HG03039 (cell line): ENCODE results near the gene RHEBL1.
A peak's percentile ranks its signal among the peaks of the same experiment; 100 is the strongest.
"Not testable (repeated sequence)": the region's sequence is repeated elsewhere in the genome, so short reads cannot be mapped to it uniquely, and the experiment has no call there.

ENCODE experiments used
- ATAC-seq: cut with Tn5 transposase; IDR thresholded peaks from one replicate; pipeline ENCODE4 v1.9.1; 2021; ENCODE audit warnings: mild to moderate bottlenecking, moderate library complexity; ENCODE audit not compliant: unreplicated experiment

Gene RHEBL1

GRCh38 chr12:49089821-49090773 is 20.3 kb upstream of the RHEBL1 start:
- no peak for ATAC-seq

- ATAC-seq, result no peak
Observed at GRCh38 chr12:49088932-49089330, 19.2 kb upstream of the RHEBL1 start.

- ATAC-seq, result peak; percentile 69
Observed at GRCh38 chr12:49088150-49088931, 18.6 kb upstream of the RHEBL1 start.

- no peak for ATAC-seq
Observed at GRCh38 chr12:49086116-49086515, 16.3 kb upstream of the RHEBL1 start.

- no peak for ATAC-seq
Observed at GRCh38 chr12:49084438-49084837, 14.7 kb upstream of the RHEBL1 start.

GRCh38 chr12:49079793-49080192 is 10.0 kb upstream of the RHEBL1 start:
- ATAC-seq, result no peak

GRCh38 chr12:49070971-49071370 is 1.2 kb upstream of the RHEBL1 start:
- no peak for ATAC-seq

GRCh38 chr12:49068879-49069506 is 786 bp downstream of the RHEBL1 start:
- no peak for ATAC-seq

GRCh38 chr12:49066120-49066519 is 3.7 kb downstream of the RHEBL1 start:
- ATAC-seq, result no peak

GRCh38 chr12:49064767-49065152 is 5.0 kb downstream of the RHEBL1 start:
- no peak for ATAC-seq

GRCh38 chr12:49061916-49062315 is 7.9 kb downstream of the RHEBL1 start:
- ATAC-seq, result not testable (repeated sequence)

GRCh38 chr12:49061157-49061650 is 8.6 kb downstream of the RHEBL1 start:
- ATAC-seq, result no peak

GRCh38 chr12:49060237-49061156 is 9.3 kb downstream of the RHEBL1 start, which contains the start of gene KMT2D:
Gene KMT2D, minus strand, starts transcription at chr12:49060794. Its CDS starts 5,470 bp downstream, at chr12:49055324.
- no peak for ATAC-seq

- ATAC-seq, result no peak
Observed at GRCh38 chr12:49059299-49060171, 10.2 kb downstream of the RHEBL1 start.

GRCh38 chr12:49059045-49059298 is 10.8 kb downstream of the RHEBL1 start:
- ATAC-seq, result no peak

- no peak for ATAC-seq
Observed at GRCh38 chr12:49058366-49059044, 11.3 kb downstream of the RHEBL1 start.

- ATAC-seq, result no peak
Observed at GRCh38 chr12:49057888-49058287, 11.9 kb downstream of the RHEBL1 start.

GRCh38 chr12:49055978-49056754 is 13.6 kb downstream of the RHEBL1 start:
- ATAC-seq, result peak; percentile 58
